ENCODE results near the gene TEX52.
"Not testable (repeated sequence)": the region's sequence is repeated elsewhere in the genome, so short reads cannot be mapped to it uniquely, and the experiment has no call there.

Gene TEX52

DNA sequence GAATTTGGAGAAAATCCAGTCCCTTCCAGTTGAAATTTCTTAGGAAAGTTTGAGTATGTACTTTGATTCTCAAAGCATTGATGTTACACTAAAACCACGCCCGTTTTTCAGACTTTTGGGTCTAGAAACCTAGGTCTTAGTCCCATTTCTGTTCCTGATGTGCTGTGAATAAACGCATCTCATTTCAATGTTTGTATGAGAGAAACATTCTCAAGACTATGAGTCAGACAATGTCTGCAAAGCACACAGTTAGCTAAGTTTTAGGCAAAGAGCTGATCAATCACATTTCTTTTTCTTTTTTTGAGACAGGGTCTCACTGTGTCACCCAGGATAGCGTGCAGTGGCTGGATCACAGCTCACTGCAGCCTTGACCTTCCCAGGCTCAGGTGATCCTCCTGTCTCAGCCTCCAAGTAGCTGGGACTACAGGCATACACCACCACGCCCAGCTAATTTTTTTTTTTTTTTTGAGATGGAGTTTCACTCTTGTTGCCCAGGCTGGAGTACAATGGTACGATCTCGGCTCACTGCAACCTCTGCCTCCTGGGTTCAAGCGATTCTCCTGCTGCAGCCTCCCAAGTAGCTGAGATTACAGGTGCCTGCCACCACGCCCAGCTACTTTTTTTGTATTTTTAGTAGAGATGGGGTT is 12.3 kb upstream of the TEX52 start:
- in situ Hi-C loops (cut with MboI; ENCODE audit: low sequenced_read_pairs): not testable (repeated sequence)

DNA sequence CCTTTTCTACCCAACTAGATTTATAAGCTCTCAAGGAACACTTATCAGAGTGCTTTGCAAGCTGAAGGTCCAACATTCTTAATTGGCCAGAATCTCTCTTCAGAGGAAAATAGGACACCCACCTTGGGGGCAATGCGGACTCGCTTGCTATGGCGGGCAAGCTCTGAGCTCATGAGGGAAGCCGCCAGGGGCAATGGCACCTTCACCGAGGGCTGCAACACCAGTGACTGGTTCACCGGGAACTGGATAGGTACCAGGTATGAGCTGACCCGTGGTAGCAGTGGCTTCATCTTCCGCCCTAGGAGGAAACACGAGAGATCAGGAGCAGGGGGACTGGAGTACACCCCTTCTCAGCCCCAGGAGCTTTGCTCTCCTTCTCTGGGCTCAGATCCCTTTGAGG is 7.4 kb upstream of the TEX52 start:
- in situ Hi-C loops (cut with MboI; ENCODE audit: low sequenced_read_pairs): no loop called here

DNA sequence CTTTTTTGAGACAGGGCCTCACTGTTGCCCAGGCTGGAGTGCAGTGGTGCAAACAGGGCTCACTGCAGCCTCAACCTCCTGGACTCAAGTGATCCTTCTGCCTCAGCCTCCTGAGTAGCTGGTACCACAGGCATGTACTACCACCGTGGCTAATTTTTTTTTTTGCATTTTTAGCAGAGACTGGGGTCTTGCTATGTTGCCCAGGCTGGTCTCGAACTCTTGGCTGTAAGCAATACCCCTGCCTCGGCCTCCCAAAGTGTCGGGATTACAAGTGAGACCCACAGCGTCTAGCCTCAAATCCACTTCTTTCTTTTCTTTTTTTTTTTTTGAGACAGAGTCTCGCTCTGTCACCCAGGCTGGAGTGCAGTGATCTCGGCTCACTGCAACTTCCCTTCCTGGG is 6.6 kb upstream of the TEX52 start:
- in situ Hi-C loops (cut with MboI; ENCODE audit: low sequenced_read_pairs): not testable (repeated sequence)

DNA sequence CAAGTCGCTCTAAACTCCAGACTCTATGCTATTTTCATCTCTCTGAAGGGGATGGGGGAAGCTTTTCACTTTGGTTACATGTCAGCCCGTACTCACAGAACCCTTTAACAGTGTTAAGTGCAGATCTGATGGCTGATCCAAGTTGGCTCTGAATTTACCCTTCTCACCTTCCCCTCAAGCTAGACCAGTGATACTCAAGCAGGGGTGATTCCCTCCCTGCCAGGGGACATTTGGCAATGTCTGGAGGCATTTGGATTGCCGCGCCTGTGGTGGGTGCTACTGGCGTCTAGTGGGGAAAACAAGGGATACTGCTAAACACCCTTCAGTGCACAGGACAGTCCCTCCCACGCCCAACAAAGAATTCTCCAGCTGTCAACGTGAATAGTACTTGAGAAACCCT is 6.0 kb upstream of the TEX52 start:
- in situ Hi-C loops (cut with MboI; ENCODE audit: low sequenced_read_pairs): no loop called here

DNA sequence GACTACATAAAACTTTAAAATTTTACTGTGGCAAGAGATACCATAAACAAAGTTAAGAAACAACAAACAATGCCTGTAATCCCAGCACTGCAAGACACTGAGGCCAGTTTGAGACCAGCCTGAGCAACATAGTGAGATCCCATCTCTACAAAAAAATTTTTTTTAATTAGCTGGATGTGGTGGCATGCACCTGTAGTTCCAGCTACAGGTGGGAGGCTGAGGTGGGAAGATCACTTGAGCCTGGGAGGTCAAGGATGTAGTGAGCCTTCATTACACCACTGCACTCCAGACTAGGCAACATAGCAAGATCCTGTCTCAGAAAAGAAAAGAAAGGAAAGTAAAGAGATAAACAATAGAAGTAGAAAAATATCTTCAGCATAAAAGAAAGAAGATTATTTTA is 3.3 kb upstream of the TEX52 start:
- in situ Hi-C loops (cut with MboI; ENCODE audit: low sequenced_read_pairs): no loop called here

DNA sequence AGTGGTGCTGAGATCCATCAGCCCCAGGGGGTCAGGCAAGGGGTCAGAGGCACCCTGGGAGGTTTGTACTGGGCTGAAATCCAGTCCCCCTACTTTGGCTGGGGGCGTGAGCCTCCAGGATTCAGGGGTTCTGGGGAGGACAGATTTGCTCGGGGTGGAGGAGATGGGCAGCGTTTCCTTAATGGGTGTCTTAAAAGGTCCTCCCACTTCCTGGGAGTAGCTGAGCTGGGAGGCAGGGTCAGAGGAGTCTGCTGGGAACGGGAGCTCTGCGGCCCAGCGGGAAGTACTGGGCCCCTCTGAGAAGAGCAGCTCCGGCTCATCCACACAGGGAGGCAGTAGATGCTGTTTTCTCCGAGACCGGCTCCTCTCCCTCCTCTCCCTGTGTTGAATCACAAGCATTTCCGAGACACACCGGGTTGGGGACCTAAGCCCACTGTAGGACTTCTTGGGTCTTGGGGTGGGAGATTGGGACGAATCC is 2.1 kb upstream of the TEX52 start:
- in situ Hi-C loops (cut with MboI; ENCODE audit: low sequenced_read_pairs): no loop called here

DNA sequence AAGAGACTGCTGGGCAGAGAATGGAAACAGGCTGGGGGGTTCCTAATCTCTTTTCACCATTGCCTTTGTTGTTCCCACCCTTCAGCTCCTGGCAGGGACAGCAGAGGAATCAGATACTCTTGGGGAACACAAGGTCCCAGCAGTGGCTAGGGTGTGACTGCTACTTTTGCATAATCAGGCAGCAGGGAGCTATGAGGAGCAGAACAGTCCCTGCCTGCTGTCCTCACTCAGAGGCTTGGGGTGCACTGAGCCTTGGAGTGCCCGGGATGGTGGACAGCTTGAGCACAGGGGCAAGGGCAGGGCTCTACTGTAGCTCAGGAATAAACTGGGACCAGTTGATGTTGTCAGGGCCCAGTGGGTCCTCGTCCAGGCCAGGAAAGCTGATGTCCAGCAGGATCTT is 1.5 kb upstream of the TEX52 start:
- in situ Hi-C loops (cut with MboI; ENCODE audit: low sequenced_read_pairs): no loop called here

DNA sequence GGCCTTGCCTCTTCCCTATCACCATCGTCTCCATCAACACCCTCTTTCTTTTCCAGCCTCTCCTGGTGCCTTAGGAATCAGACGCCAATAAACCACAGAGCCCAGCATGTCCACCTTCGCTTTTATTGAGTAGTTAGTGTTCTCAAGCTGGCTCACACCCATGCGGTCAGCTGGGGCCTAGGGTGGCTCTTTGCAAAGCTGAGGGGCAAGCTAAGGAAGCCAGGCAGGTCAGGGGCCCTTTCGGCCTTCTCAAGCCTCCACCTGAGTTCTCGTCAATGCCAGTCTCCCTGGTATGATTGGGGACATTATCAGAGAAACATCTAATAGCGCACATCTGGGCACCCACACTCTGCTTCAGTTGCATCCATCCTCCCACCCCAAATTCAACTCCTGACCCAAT is 737 bp upstream of the TEX52 start:
- in situ Hi-C loops (cut with MboI; ENCODE audit: low sequenced_read_pairs): no loop called here

DNA sequence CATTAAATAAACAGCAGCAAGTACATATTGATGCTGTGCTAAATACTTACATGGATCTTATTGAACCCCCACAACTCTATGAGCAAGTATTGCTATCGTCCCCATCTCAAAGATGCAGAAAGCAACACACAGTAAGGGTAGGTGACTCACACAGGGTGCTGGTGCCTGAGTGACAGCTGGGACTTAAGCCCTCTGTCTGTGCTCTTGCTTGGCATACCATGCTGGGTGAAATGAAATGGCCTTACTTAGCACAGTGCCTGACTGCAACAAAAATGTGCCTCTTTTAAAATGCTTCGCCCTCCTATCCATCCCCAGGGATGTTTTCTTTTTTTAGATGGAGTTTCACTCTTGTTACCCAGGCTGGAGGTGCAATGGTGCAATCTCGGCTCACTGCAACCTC is 788 bp downstream of the TEX52 start:
- in situ Hi-C loops (cut with MboI; ENCODE audit: low sequenced_read_pairs): no loop called here

DNA sequence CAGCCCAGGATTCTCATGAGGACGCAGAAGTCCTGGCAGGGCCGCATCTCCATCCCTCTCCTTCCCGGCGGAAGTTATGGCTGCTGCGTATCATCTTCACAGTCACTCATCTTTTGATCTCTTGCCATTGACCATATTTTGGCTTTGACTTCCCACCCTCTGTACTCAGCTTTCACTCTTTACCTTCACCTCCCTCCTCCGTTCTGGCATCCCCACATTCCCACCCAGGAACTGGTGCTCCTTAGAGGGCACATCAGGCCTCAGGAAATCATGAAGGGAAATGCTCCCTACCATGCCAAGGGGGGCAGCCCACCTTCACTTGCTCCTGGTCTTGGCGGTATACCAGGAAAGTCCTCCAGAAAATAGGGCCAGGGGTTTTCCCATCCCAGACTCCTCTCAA is 1.3 kb downstream of the TEX52 start:
- in situ Hi-C loops (cut with MboI; ENCODE audit: low sequenced_read_pairs): no loop called here

DNA sequence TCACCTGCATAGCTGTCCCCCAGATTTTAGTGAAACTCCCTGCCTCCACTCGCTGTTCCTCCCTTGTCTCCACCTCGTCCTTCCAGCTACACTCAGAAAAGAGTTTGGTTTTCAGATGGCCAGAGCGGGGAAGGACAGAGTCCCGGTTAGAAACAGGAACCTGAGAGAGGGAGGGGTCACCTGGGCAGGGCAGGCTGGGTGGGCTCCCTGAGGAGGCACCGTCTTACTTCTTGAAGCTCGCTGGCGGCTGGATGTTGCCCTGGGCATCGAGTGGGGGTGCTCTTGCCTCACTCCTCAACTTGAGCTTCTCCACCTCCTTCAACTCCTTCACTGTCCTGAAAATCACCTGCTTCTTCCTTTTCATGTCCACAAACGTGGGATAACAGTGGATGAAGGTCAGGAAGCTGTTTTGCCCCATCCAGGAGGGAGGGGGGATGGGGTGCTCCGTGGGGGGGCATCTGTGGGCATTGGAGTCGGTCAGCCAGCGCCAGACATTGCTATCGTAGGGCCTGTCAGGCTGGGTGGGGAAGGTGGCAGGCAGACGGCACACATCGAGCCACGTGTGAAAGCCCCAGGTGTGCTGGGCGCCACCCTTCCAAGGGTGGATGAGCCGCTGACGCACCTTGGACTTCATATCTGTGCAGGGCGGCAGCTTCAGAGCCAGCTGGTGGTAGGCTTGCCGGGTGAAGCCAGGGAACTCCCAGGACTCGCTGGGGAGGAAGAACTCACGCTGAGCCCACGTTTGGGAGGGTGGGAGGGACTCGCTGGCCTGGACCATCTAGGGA is 2.0 kb downstream of the TEX52 start:
- in situ Hi-C loops (cut with MboI; ENCODE audit: low sequenced_read_pairs): no loop called here

DNA sequence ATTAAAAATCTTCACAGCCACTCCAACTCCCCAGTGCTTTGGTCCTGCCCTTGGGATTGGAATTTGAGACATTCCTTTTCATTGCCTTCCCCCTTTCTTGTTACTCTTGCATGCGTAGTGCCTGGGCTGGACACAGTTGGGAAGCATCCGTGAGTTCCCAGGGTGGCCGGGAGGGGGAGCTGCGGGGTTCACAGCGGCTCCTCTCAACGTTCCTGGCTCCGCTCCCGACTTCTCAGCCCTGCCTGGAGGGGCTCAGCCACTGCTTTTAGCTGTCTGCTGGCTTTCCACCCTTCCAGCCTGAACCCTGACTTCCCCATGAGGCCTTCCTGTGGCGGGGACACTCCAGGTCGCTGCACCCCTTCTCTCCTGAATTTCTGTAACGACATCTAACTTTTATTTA is 3.2 kb downstream of the TEX52 start:
- in situ Hi-C loops (cut with MboI; ENCODE audit: low sequenced_read_pairs): no loop called here

DNA sequence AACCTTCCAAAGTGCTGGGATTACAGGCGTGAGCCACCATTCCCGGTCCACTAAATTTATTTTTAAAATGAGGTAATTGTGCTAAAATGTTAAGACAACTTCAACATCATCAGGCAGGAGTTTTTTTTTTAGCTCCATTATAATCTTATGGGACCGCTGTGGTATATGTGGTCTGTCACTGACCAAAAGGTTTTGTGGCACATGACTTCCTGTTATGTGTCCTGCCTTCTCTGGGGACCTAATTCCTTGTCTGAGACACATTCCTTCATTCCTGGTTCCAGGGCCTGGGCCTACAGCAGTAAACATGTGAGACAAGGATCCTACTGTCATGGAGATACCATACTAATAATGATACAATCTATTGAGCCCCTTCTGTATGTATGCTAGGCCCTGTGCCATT is 4.9 kb downstream of the TEX52 start:
- in situ Hi-C loops (cut with MboI; ENCODE audit: low sequenced_read_pairs): no loop called here

DNA sequence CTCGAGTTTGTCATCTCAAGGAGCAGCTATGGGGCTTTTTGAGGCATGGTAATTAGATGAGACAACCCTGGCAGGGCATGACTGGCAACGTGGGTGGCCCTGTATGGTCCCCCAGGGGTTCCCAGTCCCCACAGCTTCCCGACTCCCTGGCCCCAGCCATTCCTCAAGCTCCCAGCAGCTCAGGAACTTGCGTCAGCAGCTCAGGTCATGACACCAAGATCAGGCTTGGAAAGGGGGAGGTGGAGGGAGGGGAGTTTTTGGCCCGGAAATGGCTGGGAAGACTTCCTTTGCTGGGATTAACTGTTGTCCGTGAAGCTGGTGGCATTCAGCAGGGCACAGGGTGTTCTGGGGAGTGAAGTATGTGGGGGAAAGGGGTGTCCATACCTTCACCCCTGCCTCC is 11.6 kb downstream of the TEX52 start:
- in situ Hi-C loops (cut with MboI; ENCODE audit: low sequenced_read_pairs): no loop called here

DNA sequence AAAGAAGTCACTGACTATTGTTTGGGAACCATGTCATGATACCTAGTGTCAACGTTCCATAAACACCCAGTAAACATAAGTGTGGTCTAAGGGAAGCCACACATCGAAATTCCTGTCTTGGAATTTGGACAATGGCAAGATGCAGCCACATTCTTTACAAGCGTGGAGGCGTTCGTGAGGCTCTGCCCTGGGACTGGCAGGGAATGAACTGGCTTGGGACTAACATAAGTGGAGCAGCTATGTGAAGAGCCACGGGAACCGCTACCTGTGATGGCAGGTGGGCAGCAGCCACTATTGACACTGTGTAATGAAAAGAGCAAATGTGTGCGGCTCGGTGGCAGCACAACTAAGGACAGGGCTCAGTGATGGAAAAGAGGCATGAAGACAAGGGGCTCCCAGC is 12.1 kb downstream of the TEX52 start:
- in situ Hi-C loops (cut with MboI; ENCODE audit: low sequenced_read_pairs): no loop called here

DNA sequence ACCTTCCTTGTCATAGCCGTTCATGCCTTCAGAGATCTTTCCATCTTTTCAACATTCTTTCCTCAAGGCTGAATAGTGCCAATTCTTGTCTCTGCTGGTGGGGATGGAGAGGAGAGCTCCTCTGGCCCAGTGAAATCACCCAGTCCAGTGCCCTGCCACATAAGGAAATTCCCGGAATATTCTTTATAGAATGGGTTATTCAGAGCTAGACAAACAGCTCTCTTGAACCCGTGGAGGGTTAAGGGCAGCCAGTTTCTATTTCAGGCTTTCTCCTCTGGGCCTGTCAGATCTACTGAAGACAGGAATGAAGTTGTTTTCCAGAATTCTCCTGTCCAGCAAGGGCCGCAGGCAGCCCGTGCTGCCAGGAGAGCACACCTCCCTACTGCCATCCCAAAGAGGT is 13.9 kb downstream of the TEX52 start:
- in situ Hi-C loops (cut with MboI; ENCODE audit: low sequenced_read_pairs): no loop called here

DNA sequence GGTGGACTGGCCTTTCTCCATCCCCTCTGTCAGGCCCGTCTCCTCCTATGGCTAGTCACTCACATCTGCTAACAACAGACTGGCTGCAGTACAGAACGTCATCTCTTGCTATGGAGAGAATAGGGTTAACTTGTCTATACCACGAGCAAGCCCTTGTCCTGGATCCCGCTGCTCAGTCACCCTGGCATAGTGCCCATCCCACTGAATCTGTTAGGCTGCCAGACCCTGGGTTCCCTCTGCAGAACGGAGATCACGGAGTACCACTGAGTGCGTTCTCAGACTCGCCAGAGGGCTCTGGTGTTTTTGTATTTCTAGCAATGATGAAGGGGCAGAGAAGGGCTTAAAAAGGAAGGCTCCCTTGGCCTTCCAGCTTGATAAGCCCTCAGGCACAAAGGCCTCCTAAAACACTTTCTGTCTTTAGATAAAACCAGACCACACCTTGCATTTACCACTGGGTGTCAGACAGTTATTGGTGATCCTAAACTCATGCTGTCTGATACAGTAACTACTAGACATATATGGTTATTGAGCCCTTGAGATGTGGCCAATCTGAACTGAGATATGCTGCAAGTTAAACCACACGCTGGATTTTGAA is 15.7 kb downstream of the TEX52 start:
- in situ Hi-C loops (cut with MboI; ENCODE audit: low sequenced_read_pairs): no loop called here

DNA sequence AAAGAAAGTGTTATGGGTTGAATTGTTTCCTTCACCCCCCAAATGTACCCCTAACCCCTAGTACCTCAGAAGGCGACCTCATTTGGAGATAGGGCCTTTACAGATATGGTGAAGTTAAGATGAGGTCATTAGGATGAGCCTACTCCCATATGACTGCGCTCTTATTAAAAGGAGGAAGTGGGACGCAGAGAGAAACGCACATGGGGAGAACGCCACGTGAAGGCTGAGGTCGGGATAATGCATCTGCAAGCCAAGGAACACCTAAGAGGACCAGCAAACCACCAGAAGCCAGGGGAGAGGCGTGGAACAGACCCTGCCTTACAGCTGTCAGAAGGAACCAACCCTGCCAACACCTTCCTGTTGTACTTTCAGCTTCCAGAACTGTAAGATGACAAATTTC is 20.3 kb downstream of the TEX52 start:
- in situ Hi-C loops (cut with MboI; ENCODE audit: low sequenced_read_pairs): no loop called here

DNA sequence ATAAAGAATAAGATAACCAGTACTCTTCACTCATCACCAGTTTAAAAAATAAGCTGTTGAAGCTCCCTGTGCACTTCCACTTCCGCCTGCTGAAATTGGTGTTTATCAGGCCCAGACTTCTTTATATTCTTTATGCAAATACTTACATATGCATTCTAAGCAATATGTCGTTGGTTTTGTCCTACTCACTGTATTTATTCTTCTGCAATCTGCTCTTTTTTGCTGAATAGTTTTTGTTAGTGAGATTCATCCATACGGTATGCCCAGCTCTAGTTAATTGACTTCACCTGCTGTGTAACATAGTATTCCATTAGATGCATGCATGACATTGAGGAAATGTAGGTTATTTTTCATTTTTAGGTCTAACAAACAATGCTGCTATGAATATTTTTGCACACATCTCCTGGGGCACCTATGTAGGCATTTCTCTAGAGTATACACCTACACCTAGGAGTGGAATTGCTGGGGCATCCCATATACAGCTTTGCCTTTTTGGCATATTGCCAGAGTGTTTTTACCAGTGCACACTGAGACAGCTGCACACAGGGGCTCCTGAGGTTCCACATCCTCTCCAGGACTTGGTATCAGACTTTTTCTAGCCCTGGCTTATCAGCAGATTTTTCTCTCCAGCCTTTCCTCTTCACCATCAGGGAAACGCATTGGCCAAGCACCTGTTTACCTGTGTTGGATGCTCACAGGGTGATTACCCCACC is 21.0 kb downstream of the TEX52 start:
- in situ Hi-C loops (cut with MboI; ENCODE audit: low sequenced_read_pairs): no loop called here

DNA sequence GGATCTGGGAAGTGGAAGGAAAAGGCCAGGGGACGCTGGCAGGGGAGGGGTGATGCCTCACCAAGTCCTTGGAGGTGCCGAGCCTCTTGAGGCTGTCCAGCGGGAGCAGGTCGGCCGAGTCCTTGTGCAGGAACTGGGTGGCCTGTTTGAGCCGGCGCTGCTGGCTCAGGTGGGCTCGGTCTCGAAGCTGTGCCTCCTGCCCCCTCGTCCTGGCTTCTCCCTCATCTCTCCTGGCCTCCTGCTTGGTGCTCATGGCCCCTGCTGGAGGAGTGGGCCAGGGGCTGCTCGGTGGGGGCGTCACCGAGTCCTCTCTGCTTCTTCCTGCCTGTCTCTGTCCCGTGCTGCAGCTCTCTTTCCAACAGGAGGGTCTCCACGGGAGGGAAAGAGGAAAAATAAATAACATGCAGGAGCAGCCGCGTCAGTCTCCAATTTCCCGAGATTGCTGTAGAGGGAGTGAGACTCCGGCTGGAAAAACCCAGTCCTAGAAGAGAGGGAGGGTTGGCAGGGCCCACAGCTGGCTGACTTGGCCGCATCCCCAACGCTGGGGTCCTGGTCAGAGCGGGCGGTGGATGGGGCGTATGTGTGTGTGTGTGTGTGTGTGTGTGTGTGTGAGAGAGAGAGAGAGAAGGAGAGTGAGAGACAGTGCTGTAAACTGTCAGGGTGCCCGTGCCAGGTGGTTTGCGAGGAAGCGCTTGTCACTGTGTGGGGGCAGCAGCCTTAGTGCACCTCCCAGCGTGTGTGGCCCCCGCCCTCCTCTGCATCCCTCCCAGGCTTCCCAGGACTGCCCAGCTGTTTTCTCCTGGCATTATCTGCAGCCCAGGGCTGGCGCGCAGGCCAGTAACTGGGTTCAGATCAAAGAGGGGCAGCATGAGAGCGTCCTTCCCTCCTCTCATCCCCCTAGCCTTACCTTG is 22.0 kb downstream of the TEX52 start, which contains the start of gene NRIP2:
NRIP2 (minus strand) TSS at position 455 of the 911 bp plus-strand sequence; CDS start at position 403, 52 bp downstream.
- in situ Hi-C loops (cut with MboI; ENCODE audit: low sequenced_read_pairs): no loop called here
